ENCODE results near the gene IGSF21. TPM values are rescaled to one million over a fixed set of nuclear protein-coding genes. Genes with fewer than 3 reads are reported as not detected.

IGSF21 gene
- total RNA-seq, 1 experiment from 2014 or later, result 30.5 TPM

DNA sequence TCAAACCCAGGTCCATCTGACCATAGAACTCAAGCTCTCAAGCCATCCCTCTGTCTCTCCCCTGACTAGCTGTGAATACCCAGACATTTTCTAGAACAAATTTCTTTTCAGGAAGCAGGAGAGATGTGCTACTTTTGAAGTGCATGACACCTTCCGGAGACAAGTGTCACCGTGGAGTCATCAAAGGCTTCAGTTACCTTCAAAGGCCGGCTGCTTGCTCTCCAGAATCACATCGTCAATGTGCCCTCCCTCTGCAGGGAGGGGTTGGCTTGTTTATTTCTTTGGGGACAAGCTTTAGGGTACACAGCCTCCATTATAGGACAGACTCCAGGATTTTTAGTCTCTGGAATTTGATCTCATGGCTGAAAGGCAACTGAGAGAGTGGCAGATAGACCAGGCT, 37.7 kb upstream of the IGSF21 start:
- Mint-ChIP-seq H3K4me1 (no peaks in the 10 kb centered on the region), H3K9me3 (no peaks in the 10 kb centered on the region), H3K27me3 (ENCODE audit: low read depth) (peaks cover 52% of the 10 kb centered on the region), H3K36me3 (no peaks in the 10 kb centered on the region), H3K27ac (no peak overlapping the region), H3K4me3 (no peak overlapping the region)
- POLR2A ChIA-PET, result interaction anchor here (0.6 kb wide), 1 partner anchor 10 kb away, joined by 5 read pairs; no protein-coding TSS in a partner anchor
- no peak for DNase-seq (ENCODE audit: low spot score)
- no peak for ATAC-seq
- no peak for TF ChIP-seq CBFB (CRISPR knock-in tag; IDR thresholded peaks at IDR 0.05; ENCODE audit: low read depth)
- TF ChIP-seq MXD4 (CRISPR knock-in tag; IDR thresholded peaks at IDR 0.05; ENCODE audit: borderline replicate concordance), result no peak
- no peak for TF ChIP-seq ZNF121 (CRISPR knock-in tag; IDR thresholded peaks at IDR 0.05)
- TF ChIP-seq, protein P1, sequence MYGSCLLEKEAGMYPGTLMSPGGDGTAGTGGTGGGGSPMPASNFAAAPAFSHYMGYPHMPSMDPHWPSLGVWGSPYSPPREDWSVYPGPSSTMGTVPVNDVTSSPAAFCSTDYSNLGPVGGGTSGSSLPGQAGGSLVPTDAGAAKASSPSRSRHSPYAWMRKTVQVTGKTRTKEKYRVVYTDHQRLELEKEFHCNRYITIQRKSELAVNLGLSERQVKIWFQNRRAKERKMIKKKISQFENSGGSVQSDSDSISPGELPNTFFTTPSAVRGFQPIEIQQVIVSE (CRISPR knock-in tag; IDR thresholded peaks at IDR 0.05; ENCODE audit: borderline replicate concordance), result no peak
- CTCF ChIA-PET, result interaction anchor here (0.9 kb wide), 1 partner anchor 233 kb away, joined by 4 read pairs; no protein-coding TSS in a partner anchor

DNA sequence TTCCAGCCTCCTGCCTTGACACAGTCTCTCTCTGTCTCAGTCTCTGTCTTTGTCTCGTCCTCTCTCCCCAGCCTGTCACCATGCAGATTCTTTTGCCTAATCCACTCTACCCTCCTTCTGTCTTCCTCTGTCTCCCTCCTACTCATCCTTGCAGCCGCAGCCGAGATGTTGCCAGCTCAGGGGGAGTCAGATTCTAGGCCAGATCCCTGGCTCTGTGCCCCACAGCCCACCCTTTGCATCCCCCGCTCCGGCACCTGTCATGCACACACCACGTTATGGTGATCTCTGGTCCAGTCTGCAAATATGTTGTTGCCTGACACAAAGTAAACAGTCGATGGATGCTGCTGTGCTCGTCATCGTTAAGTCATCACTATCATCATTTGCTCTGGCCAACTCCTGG, 35.5 kb upstream of the IGSF21 start:
- ATAC-seq, result no peak
- H3K27ac Mint-ChIP-seq, result no peak overlapping the region
- H3K27me3 Mint-ChIP-seq (ENCODE audit: low read depth), result peaks cover 32% of the 10 kb centered on the region
- ChIA-PET POLR2A (no interaction called here), CTCF (no interaction called here)
- no peak for TF ChIP-seq ZNF121 (CRISPR knock-in tag; IDR thresholded peaks at IDR 0.05)
- TF ChIP-seq, protein P2, sequence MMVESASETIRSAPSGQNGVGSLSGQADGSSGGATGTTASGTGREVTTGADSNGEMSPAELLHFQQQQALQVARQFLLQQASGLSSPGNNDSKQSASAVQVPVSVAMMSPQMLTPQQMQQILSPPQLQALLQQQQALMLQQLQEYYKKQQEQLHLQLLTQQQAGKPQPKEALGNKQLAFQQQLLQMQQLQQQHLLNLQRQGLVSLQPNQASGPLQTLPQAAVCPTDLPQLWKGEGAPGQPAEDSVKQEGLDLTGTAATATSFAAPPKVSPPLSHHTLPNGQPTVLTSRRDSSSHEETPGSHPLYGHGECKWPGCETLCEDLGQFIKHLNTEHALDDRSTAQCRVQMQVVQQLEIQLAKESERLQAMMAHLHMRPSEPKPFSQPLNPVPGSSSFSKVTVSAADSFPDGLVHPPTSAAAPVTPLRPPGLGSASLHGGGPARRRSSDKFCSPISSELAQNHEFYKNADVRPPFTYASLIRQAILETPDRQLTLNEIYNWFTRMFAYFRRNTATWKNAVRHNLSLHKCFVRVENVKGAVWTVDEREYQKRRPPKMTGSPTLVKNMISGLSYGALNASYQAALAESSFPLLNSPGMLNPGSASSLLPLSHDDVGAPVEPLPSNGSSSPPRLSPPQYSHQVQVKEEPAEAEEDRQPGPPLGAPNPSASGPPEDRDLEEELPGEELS (CRISPR knock-in tag; IDR thresholded peaks at IDR 0.05), result no peak
- TF ChIP-seq, protein P1 (CRISPR knock-in tag; IDR thresholded peaks at IDR 0.05; ENCODE audit: borderline replicate concordance), result no peak
- TF ChIP-seq, protein P3, sequence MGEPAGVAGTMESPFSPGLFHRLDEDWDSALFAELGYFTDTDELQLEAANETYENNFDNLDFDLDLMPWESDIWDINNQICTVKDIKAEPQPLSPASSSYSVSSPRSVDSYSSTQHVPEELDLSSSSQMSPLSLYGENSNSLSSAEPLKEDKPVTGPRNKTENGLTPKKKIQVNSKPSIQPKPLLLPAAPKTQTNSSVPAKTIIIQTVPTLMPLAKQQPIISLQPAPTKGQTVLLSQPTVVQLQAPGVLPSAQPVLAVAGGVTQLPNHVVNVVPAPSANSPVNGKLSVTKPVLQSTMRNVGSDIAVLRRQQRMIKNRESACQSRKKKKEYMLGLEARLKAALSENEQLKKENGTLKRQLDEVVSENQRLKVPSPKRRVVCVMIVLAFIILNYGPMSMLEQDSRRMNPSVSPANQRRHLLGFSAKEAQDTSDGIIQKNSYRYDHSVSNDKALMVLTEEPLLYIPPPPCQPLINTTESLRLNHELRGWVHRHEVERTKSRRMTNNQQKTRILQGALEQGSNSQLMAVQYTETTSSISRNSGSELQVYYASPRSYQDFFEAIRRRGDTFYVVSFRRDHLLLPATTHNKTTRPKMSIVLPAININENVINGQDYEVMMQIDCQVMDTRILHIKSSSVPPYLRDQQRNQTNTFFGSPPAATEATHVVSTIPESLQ (CRISPR knock-in tag; IDR thresholded peaks at IDR 0.05), result no peak
- TF ChIP-seq, protein P4, sequence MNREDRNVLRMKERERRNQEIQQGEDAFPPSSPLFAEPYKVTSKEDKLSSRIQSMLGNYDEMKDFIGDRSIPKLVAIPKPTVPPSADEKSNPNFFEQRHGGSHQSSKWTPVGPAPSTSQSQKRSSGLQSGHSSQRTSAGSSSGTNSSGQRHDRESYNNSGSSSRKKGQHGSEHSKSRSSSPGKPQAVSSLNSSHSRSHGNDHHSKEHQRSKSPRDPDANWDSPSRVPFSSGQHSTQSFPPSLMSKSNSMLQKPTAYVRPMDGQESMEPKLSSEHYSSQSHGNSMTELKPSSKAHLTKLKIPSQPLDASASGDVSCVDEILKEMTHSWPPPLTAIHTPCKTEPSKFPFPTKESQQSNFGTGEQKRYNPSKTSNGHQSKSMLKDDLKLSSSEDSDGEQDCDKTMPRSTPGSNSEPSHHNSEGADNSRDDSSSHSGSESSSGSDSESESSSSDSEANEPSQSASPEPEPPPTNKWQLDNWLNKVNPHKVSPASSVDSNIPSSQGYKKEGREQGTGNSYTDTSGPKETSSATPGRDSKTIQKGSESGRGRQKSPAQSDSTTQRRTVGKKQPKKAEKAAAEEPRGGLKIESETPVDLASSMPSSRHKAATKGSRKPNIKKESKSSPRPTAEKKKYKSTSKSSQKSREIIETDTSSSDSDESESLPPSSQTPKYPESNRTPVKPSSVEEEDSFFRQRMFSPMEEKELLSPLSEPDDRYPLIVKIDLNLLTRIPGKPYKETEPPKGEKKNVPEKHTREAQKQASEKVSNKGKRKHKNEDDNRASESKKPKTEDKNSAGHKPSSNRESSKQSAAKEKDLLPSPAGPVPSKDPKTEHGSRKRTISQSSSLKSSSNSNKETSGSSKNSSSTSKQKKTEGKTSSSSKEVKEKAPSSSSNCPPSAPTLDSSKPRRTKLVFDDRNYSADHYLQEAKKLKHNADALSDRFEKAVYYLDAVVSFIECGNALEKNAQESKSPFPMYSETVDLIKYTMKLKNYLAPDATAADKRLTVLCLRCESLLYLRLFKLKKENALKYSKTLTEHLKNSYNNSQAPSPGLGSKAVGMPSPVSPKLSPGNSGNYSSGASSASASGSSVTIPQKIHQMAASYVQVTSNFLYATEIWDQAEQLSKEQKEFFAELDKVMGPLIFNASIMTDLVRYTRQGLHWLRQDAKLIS (CRISPR knock-in tag; IDR thresholded peaks at IDR 0.05; ENCODE audit: borderline replicate concordance), result no peak
- no peak for TF ChIP-seq EMX1 (CRISPR knock-in tag; IDR thresholded peaks at IDR 0.05)
- H3K4me1 Mint-ChIP-seq, result peaks cover 2% of the 10 kb centered on the region
- H3K4me3 Mint-ChIP-seq, result no peak overlapping the region
- H3K9me3 Mint-ChIP-seq, result no peaks in the 10 kb centered on the region
- H3K36me3 Mint-ChIP-seq, result no peaks in the 10 kb centered on the region
- DNase-seq (ENCODE audit: low spot score), result no peak

DNA sequence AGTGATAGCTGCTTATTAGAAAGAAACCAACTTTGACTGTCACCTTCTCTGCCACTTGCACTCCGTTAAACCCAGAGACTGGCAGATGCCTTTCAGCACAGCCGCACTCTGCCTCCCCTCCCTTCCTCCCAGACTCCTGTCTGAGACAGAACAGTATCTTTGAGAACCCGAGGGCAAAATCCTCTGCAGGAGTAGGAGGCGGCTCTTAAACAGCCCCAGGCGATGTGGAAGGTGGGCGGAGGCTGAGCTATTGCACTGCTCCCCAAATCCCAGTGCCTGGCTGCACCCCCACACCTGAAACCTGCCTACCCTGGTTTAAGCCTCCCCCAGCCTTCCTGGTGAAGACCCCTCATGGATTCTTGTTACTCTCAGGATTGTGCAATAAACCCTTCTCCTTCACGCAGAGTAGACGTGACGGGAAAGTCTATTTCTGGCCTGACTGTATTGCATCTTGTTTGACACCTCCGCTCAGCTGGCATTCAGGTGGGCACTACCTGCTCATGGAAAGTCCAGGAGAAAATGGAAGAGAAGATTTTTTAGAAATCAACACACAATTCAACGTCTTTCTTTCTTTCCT, 34.4 kb upstream of the IGSF21 start:
- Mint-ChIP-seq H3K27ac (no peak overlapping the region), H3K4me1 (peaks cover 8% of the 10 kb centered on the region), H3K4me3 (no peak overlapping the region), H3K9me3 (no peaks in the 10 kb centered on the region), H3K36me3 (no peaks in the 10 kb centered on the region), H3K27me3 (ENCODE audit: low read depth) (peaks cover 23% of the 10 kb centered on the region)
- no peak for TF ChIP-seq ZNF671 (CRISPR knock-in tag; IDR thresholded peaks at IDR 0.05)
- no peak for TF ChIP-seq MXD4 (CRISPR knock-in tag; IDR thresholded peaks at IDR 0.05; ENCODE audit: borderline replicate concordance)
- TF ChIP-seq, protein P5, sequence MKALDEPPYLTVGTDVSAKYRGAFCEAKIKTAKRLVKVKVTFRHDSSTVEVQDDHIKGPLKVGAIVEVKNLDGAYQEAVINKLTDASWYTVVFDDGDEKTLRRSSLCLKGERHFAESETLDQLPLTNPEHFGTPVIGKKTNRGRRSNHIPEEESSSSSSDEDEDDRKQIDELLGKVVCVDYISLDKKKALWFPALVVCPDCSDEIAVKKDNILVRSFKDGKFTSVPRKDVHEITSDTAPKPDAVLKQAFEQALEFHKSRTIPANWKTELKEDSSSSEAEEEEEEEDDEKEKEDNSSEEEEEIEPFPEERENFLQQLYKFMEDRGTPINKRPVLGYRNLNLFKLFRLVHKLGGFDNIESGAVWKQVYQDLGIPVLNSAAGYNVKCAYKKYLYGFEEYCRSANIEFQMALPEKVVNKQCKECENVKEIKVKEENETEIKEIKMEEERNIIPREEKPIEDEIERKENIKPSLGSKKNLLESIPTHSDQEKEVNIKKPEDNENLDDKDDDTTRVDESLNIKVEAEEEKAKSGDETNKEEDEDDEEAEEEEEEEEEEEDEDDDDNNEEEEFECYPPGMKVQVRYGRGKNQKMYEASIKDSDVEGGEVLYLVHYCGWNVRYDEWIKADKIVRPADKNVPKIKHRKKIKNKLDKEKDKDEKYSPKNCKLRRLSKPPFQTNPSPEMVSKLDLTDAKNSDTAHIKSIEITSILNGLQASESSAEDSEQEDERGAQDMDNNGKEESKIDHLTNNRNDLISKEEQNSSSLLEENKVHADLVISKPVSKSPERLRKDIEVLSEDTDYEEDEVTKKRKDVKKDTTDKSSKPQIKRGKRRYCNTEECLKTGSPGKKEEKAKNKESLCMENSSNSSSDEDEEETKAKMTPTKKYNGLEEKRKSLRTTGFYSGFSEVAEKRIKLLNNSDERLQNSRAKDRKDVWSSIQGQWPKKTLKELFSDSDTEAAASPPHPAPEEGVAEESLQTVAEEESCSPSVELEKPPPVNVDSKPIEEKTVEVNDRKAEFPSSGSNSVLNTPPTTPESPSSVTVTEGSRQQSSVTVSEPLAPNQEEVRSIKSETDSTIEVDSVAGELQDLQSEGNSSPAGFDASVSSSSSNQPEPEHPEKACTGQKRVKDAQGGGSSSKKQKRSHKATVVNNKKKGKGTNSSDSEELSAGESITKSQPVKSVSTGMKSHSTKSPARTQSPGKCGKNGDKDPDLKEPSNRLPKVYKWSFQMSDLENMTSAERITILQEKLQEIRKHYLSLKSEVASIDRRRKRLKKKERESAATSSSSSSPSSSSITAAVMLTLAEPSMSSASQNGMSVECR (CRISPR knock-in tag; IDR thresholded peaks at IDR 0.05; ENCODE audit: borderline replicate concordance), result no peak
- TF ChIP-seq, protein P6, sequence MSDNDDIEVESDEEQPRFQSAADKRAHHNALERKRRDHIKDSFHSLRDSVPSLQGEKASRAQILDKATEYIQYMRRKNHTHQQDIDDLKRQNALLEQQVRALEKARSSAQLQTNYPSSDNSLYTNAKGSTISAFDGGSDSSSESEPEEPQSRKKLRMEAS (CRISPR knock-in tag; IDR thresholded peaks at IDR 0.05), result no peak
- TF ChIP-seq NR1H2 (CRISPR knock-in tag; IDR thresholded peaks at IDR 0.05), result no peak
- TF ChIP-seq ZNF396 (CRISPR knock-in tag; IDR thresholded peaks at IDR 0.05; ENCODE audit: borderline replicate concordance), result no peak
- TF ChIP-seq RORB (CRISPR knock-in tag; IDR thresholded peaks at IDR 0.05), result no peak
- TF ChIP-seq TEAD4 (CRISPR knock-in tag; IDR thresholded peaks at IDR 0.05), result no peak
- no peak for TF ChIP-seq NFYB (CRISPR knock-in tag; conservative IDR thresholded peaks at IDR 0.05; ENCODE audit: low read depth)
- DNase-seq (ENCODE audit: low spot score) (no peak), ATAC-seq (no peak)
- POLR2A ChIA-PET, result no interaction called here
- CTCF ChIA-PET, result no interaction called here

Data from WTC11 (cell line).